Liver (tissue), 9 donors: ENCODE data around the gene MMD2. TPM values are rescaled to one million over a fixed set of nuclear protein-coding genes. Genes with fewer than 3 reads are reported as not detected.

Source experiments
- DNase-seq: peaks from one replicate; pipeline ENCODE4 v3.0.0-alpha.2; 2017; ENCODE audit warnings: low spot score
- H3K27ac ChIP-seq, 2 donors: one replicate each; pipeline ENCODE4 v1.7.0; 2013; ENCODE audit warnings: inconsistent platforms in 2 of 2, low read length in 2 of 2, control low read depth in 1 of 2, low read depth in 1 of 2, mild to moderate bottlenecking in 1 of 2
- H3K27me3 ChIP-seq, 4 donors: one replicate each; pipeline versions ENCODE4 v1.6.1 to v1.7.0; 2013; ENCODE audit warnings: low read length in 3 of 4, inconsistent platforms in 1 of 4, mild to moderate bottlenecking in 1 of 4, moderate library complexity in 1 of 4; ENCODE audit not compliant: control insufficient read depth in 4 of 4, insufficient read depth in 4 of 4
- H3K36me3 ChIP-seq, 4 donors: one replicate each; pipeline versions ENCODE4 v1.6.1 to v1.7.0; 2013; ENCODE audit warnings: low read length in 3 of 4, mild to moderate bottlenecking in 3 of 4, low read depth in 1 of 4, moderate library complexity in 1 of 4; ENCODE audit not compliant: control insufficient read depth in 4 of 4, insufficient read depth in 3 of 4
- H3K4me1 ChIP-seq, 4 donors: one replicate each; pipeline versions ENCODE4 v1.6.1 to v1.7.0; 2013; ENCODE audit warnings: low read length in 3 of 4, mild to moderate bottlenecking in 3 of 4, moderate library complexity in 1 of 4; ENCODE audit not compliant: control insufficient read depth in 4 of 4, insufficient read depth in 4 of 4
- H3K4me3 ChIP-seq, 3 donors: one replicate each; pipeline versions ENCODE4 v1.6.1 to v1.7.0; 2013; ENCODE audit warnings: low read length in 3 of 3, control low read depth in 1 of 3, low read depth in 1 of 3, mild to moderate bottlenecking in 1 of 3
- H3K9ac ChIP-seq, 2 donors: one replicate each; pipeline ENCODE4 v1.7.0; 2013; ENCODE audit warnings: low read length in 2 of 2, mild to moderate bottlenecking in 2 of 2, moderate library complexity in 2 of 2, control low read depth in 1 of 2, low read depth in 1 of 2
- H3K9me3 ChIP-seq, 4 donors: one replicate each; pipeline versions ENCODE4 v1.6.1 to v1.7.0; 2013; ENCODE audit warnings: low read length in 3 of 4; ENCODE audit not compliant: control insufficient read depth in 4 of 4
- CTCF ChIP-seq: fragments of 150-350 bp; IDR thresholded peaks from 2 replicates; pipeline ENCODE4 v1.5.1; 2017; ENCODE audit warnings: improper control_type of control experiment, low read depth, low read length; ENCODE audit not compliant: missing input control
- EGR1 ChIP-seq, 2 donors: IDR thresholded peaks; 2 replicates each; pipeline ENCODE4 v1.6.1; 2016 to 2018; ENCODE audit warnings: antibody characterized with exemption in 2 of 2, low read depth in 2 of 2
- FOXA1 ChIP-seq: IDR thresholded peaks from 2 replicates; pipeline ENCODE4 v1.6.1; 2016; ENCODE audit warnings: antibody characterized with exemption
- FOXA2 ChIP-seq: IDR thresholded peaks from 2 replicates; pipeline ENCODE4 v1.6.1; 2016; ENCODE audit warnings: antibody characterized with exemption
- GABPA ChIP-seq, 2 donors: IDR thresholded peaks in 1 of 2; conservative IDR thresholded peaks in 1 of 2; 2 replicates each; pipeline ENCODE4 v1.6.1; 2016; ENCODE audit warnings: antibody characterized with exemption in 2 of 2, mild to moderate bottlenecking in 1 of 2, moderate library complexity in 1 of 2
- HNF4A ChIP-seq, 2 donors: conservative IDR thresholded peaks; 2 replicates each; pipeline ENCODE4 v1.6.1; 2016; ENCODE audit warnings: antibody characterized with exemption in 2 of 2, mild to moderate bottlenecking in 2 of 2
- HNF4G ChIP-seq: IDR thresholded peaks from 2 replicates; pipeline ENCODE4 v1.6.1; 2016; ENCODE audit warnings: antibody characterized with exemption
- JUND ChIP-seq, 2 donors: IDR thresholded peaks; 2 replicates each; pipeline ENCODE4 v1.6.1; 2016; ENCODE audit warnings: antibody characterized with exemption in 2 of 2
- NR2F2 ChIP-seq: IDR thresholded peaks from 2 replicates; pipeline ENCODE4 v1.6.1; 2016; ENCODE audit warnings: antibody characterized with exemption
- RAD21 ChIP-seq, 2 donors: IDR thresholded peaks; 2 replicates each; pipeline ENCODE4 v1.6.1; 2016; ENCODE audit warnings: antibody characterized with exemption in 2 of 2, mild to moderate bottlenecking in 2 of 2
- RXRA ChIP-seq, 2 donors: IDR thresholded peaks; 2 replicates each; pipeline ENCODE4 v1.6.1; 2017 to 2018; ENCODE audit warnings: antibody characterized with exemption in 2 of 2, mild to moderate bottlenecking in 1 of 2
- SP1 ChIP-seq: IDR thresholded peaks from 2 replicates; pipeline ENCODE4 v1.6.1; 2018; ENCODE audit warnings: antibody characterized with exemption, mild to moderate bottlenecking
- TAF1 ChIP-seq: conservative IDR thresholded peaks from 2 replicates; pipeline ENCODE4 v1.6.1; 2016; ENCODE audit warnings: antibody characterized with exemption, mild to moderate bottlenecking
- YY1 ChIP-seq: IDR thresholded peaks from 2 replicates; pipeline ENCODE4 v1.6.1; 2016; ENCODE audit warnings: antibody characterized with exemption, mild to moderate bottlenecking
- ZBTB33 ChIP-seq: IDR thresholded peaks from 2 replicates; pipeline ENCODE4 v1.6.1; 2016; ENCODE audit warnings: antibody characterized with exemption
- WGBS: extraction: QIAGEN DNeasy Blood & Tissue Kit; methylation state at CpG from one replicate; pipeline ENCODE4 v1.1.7; 2013; 5-methylcytosine and 5-hydroxymethylcytosine counted together
- polyA plus RNA-seq, 2 donors: library from polyadenylated mRNA; stranded (reverse) in 1 of 2; unstranded in 1 of 2; fragments of 200-250 nt in 1 of 2; fragments of >200 nt in 1 of 2; fragmentation: Nextera tagmentation in 1 of 2; extraction: Ambion mirVana in 1 of 2; gene quantifications; one replicate each; pipeline versions ENCODE4 v1.2.1 to v1.2.3, GENCODE V29; 2013 to 2015
- total RNA-seq, 2 donors: library from RNA; depleted of rRNA; stranded (reverse); fragments of >200 nt; gene quantifications; one replicate each; pipeline ENCODE4 v1.2.3, GENCODE V29; 2014
- TF ChIP-seq, protein P1 (sequence below): IDR thresholded peaks from 2 replicates; pipeline ENCODE4 v1.6.1; 2016; ENCODE audit warnings: antibody characterized with exemption, mild to moderate bottlenecking
- donor health status: healthy.
- donor health status: healthy.
- donor health status: healthy.
- donor health status: healthy.
- donor health status: healthy.

The MMD2 gene
- total and polyA plus RNA-seq, 4 donors = not detected

GRCh38 chr7:4945949-4946348 is 13.0 kb downstream of the MMD2 start:
- 93% methylated on average over 26 of the region's 26 CpGs for WGBS
- Histone ChIP-seq H3K9ac (no peak overlapping the region), H3K27me3 (peaks cover 0 to 4% (median 0%) of the 10 kb centered on the region in 4 donors), H3K4me1 (no peaks in the 10 kb centered on the region), H3K36me3 (no peaks in the 10 kb centered on the region), H3K9me3 (peaks cover 0 to 4% (median 2%) of the 10 kb centered on the region in 4 donors), H3K27ac (no peak overlapping the region), H3K4me3 (no peak overlapping the region)
- DNase-seq = no peak
- TF ChIP-seq GABPA (IDR thresholded peaks at IDR 0.05 in 1 of 2, conservative IDR thresholded peaks at IDR 0.05 in 1 of 2) = no peak
- TF ChIP-seq ZBTB33 = no peak
- no peak for TF ChIP-seq NR2F2
- TF ChIP-seq JUND (IDR thresholded peaks at IDR 0.05) = no peak
- no peak for TF ChIP-seq RXRA (IDR thresholded peaks at IDR 0.05)
- TF ChIP-seq, protein P1, sequence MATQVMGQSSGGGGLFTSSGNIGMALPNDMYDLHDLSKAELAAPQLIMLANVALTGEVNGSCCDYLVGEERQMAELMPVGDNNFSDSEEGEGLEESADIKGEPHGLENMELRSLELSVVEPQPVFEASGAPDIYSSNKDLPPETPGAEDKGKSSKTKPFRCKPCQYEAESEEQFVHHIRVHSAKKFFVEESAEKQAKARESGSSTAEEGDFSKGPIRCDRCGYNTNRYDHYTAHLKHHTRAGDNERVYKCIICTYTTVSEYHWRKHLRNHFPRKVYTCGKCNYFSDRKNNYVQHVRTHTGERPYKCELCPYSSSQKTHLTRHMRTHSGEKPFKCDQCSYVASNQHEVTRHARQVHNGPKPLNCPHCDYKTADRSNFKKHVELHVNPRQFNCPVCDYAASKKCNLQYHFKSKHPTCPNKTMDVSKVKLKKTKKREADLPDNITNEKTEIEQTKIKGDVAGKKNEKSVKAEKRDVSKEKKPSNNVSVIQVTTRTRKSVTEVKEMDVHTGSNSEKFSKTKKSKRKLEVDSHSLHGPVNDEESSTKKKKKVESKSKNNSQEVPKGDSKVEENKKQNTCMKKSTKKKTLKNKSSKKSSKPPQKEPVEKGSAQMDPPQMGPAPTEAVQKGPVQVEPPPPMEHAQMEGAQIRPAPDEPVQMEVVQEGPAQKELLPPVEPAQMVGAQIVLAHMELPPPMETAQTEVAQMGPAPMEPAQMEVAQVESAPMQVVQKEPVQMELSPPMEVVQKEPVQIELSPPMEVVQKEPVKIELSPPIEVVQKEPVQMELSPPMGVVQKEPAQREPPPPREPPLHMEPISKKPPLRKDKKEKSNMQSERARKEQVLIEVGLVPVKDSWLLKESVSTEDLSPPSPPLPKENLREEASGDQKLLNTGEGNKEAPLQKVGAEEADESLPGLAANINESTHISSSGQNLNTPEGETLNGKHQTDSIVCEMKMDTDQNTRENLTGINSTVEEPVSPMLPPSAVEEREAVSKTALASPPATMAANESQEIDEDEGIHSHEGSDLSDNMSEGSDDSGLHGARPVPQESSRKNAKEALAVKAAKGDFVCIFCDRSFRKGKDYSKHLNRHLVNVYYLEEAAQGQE = no peak
- no peak for TF ChIP-seq SP1
- no peak for TF ChIP-seq CTCF

- WGBS = 78% methylated on average over 4 of the region's 4 CpGs
- H3K27me3 ChIP-seq = peaks cover 0 to 4% (median 0%) of the 10 kb centered on the region in 4 donors
- TF ChIP-seq HNF4G (no peak), HNF4A (conservative IDR thresholded peaks at IDR 0.05) (no peak), EGR1 (IDR thresholded peaks at IDR 0.05; ENCODE audit: low read depth in 2 of 2) (no peak), ZBTB33 (no peak), CTCF (no peak), RAD21 (IDR thresholded peaks at IDR 0.05) (no peak), TAF1 (no peak), RXRA (IDR thresholded peaks at IDR 0.05) (no peak), FOXA1 (no peak), SP1 (no peak), YY1 (no peak), NR2F2 (no peak), FOXA2 (no peak)
- TF ChIP-seq, protein P1 = no peak
Observed at GRCh38 chr7:4944939-4945338, 14.0 kb downstream of the MMD2 start.

More at GRCh38 chr7:4944939-4945338, 14.0 kb downstream of the MMD2 start:
- Histone ChIP-seq H3K4me3 (no peak overlapping the region), H3K27ac (no peak overlapping the region), H3K36me3 (no peaks in the 10 kb centered on the region), H3K4me1 (no peaks in the 10 kb centered on the region), H3K9ac (no peak overlapping the region), H3K9me3 (peaks cover 0 to 4% (median 2%) of the 10 kb centered on the region in 4 donors)
- DNase-seq = no peak
